Cardiac muscle cell (in vitro differentiated cells and primary cell): ENCODE data around the gene MAGEA4. TPM values are rescaled to one million over a fixed set of nuclear protein-coding genes. Genes with fewer than 3 reads are reported as not detected.

ENCODE experiments used
- DNase-seq, 2 donors: peaks; one replicate each; pipeline versions ENCODE4 v3.0.0 to v3.0.0-alpha.2; 2010 to 2017; ENCODE audit warnings: low read depth in 1 of 2, low spot score in 1 of 2
- H3K27ac ChIP-seq: fragments of 200-600 bp; sonication (generic); 2 replicates; pipeline ENCODE4 v1.5.1; 2016
- H3K27me3 ChIP-seq: fragments of 200-600 bp; sonication (generic); 2 replicates; pipeline ENCODE4 v1.6.0; 2016; ENCODE audit warnings: control low read depth
- H3K36me3 ChIP-seq: fragments of 200-600 bp; sonication (generic); 2 replicates; pipeline ENCODE4 v1.5.1; 2016; ENCODE audit warnings: control low read depth
- H3K4me1 ChIP-seq: fragments of 200-600 bp; sonication (generic); 2 replicates; pipeline ENCODE4 v1.8.1; 2017; ENCODE audit warnings: low read depth, mild to moderate bottlenecking, mixed run types
- H3K4me3 ChIP-seq: fragments of 200-600 bp; sonication (generic); 2 replicates; pipeline ENCODE4 v1.5.1; 2016; ENCODE audit warnings: mild to moderate bottlenecking
- H3K9me3 ChIP-seq: fragments of 200-600 bp; sonication (generic); 2 replicates; pipeline ENCODE4 v1.5.1; 2017; ENCODE audit warnings: low read depth, mild to moderate bottlenecking, control low read depth
- CTCF ChIP-seq: IDR thresholded peaks from 2 replicates; pipeline ENCODE4 v1.5.1; 2012; ENCODE audit warnings: low read depth, mild to moderate bottlenecking, low read length
- polyA plus RNA-seq: library from polyadenylated mRNA; unstranded; fragments of >200 nt; fragmentation: Nextera tagmentation; extraction: Ambion mirVana; gene quantifications from 2 replicates; pipeline ENCODE4 v1.2.1, GENCODE V29; 2016
- total RNA-seq: library from RNA; depleted of rRNA; stranded (reverse); fragments of >200 nt; gene quantifications from 2 replicates; pipeline ENCODE4 v1.2.3, GENCODE V29; 2016

The MAGEA4 gene
- total and polyA plus RNA-seq, 2 experiments from 2014 or later: not detected

DNA sequence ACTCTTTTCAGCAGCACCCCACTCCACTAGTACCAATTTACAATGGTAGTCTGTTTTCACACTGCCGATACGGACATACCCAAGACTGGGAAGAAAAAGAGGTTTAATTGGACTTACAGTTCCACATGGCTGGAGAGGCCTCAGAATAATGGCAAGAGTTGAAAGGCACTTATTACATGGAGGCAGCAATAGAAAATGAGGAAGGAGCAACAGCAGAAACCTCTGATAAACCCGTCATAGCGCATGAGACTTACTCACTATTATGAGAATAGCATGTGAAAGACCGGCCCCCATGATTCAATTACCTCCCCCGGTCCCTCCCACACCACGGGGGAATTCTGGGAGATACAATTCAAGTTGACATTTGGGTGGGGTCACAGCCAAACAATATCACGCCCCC, 34.1 kb upstream of the MAGEA4 start:
- no peaks in the 10 kb centered on the region for H3K4me1 ChIP-seq
- TF ChIP-seq CTCF: no peak
- H3K9me3 ChIP-seq: no peaks in the 10 kb centered on the region
- H3K36me3 ChIP-seq: no peaks in the 10 kb centered on the region
- DNase-seq: no peak
- H3K27me3 ChIP-seq: no peaks in the 10 kb centered on the region
- no peak overlapping the region for H3K27ac ChIP-seq
- no peak overlapping the region for H3K4me3 ChIP-seq

GRCh38 chrX:151879856-151880255, 32.8 kb upstream of the MAGEA4 start:
- Histone ChIP-seq H3K27ac (no peak overlapping the region), H3K27me3 (no peaks in the 10 kb centered on the region), H3K4me1 (no peaks in the 10 kb centered on the region), H3K4me3 (no peak overlapping the region), H3K9me3 (no peaks in the 10 kb centered on the region), H3K36me3 (no peaks in the 10 kb centered on the region)
- no peak for TF ChIP-seq CTCF
- DNase-seq: no peak

- H3K9me3 ChIP-seq: no peaks in the 10 kb centered on the region
- no peak overlapping the region for H3K4me3 ChIP-seq
- H3K27ac ChIP-seq: no peak overlapping the region
- no peaks in the 10 kb centered on the region for H3K27me3 ChIP-seq
- DNase-seq: no peak
- TF ChIP-seq CTCF: no peak
- H3K4me1 ChIP-seq: no peaks in the 10 kb centered on the region
- H3K36me3 ChIP-seq: no peaks in the 10 kb centered on the region
These were observed 31.8 kb upstream of the MAGEA4 start for GRCh38 chrX:151880895-151881294.

DNA sequence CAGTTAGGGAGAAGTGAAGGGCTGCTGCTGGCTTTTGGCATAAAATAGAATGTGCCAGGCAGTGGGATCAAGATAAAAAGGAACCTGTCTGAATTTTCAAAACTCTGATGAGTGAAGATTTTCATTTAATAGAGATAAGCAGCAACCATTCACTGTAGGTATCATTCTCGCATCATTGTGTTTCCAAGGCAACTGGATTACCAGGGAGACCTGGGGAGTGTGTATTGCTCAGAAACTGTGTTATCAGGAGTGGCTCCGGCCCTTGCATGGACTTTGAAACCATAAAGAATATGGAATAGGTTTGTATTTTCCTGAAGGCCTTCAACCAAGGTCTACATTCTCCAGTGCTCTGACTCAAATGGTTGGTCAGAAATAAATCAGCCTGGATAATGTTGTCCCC, 23.3 kb upstream of the MAGEA4 start:
- no peak for DNase-seq

GRCh38 chrX:151896734-151897474, 15.8 kb upstream of the MAGEA4 start:
- no peak overlapping the region for H3K27ac ChIP-seq
- H3K9me3 ChIP-seq: no peaks in the 10 kb centered on the region
- TF ChIP-seq CTCF: no peak
- H3K27me3 ChIP-seq: no peaks in the 10 kb centered on the region
- no peak overlapping the region for H3K4me3 ChIP-seq
- H3K36me3 ChIP-seq: no peaks in the 10 kb centered on the region
- peak in 1 of 2 donors; percentile 60 for DNase-seq
- H3K4me1 ChIP-seq: no peaks in the 10 kb centered on the region

More for the DNA sequence above, 23.3 kb upstream of the MAGEA4 start:
- no peaks in the 10 kb centered on the region for H3K4me1 ChIP-seq
- no peaks in the 10 kb centered on the region for H3K9me3 ChIP-seq
- no peaks in the 10 kb centered on the region for H3K27me3 ChIP-seq
- no peak overlapping the region for H3K4me3 ChIP-seq
- H3K27ac ChIP-seq: no peak overlapping the region
- no peaks in the 10 kb centered on the region for H3K36me3 ChIP-seq
- no peak for TF ChIP-seq CTCF
